Vagina (tissue), 2 donors: ENCODE measurements around the gene NABP1.

Experiments
- CTCF ChIP-seq, 3 experiments: fragments of 450-650 bp in 2 of 3; fragments of 200-600 bp in 1 of 3; sonication (generic) in 1 of 3; IDR thresholded peaks; one replicate each; pipeline ENCODE4 v1.5.1; 2017 to 2019; ENCODE audit warnings: antibody characterized with exemption in 3 of 3, mild to moderate bottlenecking in 2 of 3, moderate library complexity in 2 of 3
- POLR2A ChIP-seq, 2 donors: fragments of 450-650 bp; IDR thresholded peaks; one replicate each; pipeline ENCODE4 v1.6.1; 2017; ENCODE audit warnings: antibody characterized with exemption in 2 of 2, mild to moderate bottlenecking in 2 of 2, moderate library complexity in 2 of 2

GRCh38 chr2:191719938-191720337 lies 42.0 kb downstream of the NABP1 start:
- TF ChIP-seq POLR2A (IDR thresholded peaks at IDR 0.05) (no peak), CTCF (IDR thresholded peaks at IDR 0.05) (no peak)
